GM12878 (cell line): Measurements from ENCODE around the gene C12orf56. TPM values are rescaled to one million over a fixed set of nuclear protein-coding genes. Genes with fewer than 3 reads are reported as not detected.

Source experiments
- BCL3 ChIP-seq: IDR thresholded peaks from 2 replicates; pipeline ENCODE4 v1.6.1; 2011; ENCODE audit warnings: borderline replicate concordance, low read depth, mild to moderate bottlenecking, moderate library complexity, low read length; ENCODE audit not compliant: insufficient read depth, poor library complexity, severe bottlenecking
- BCLAF1 ChIP-seq: fragments of 450-650 bp; IDR thresholded peaks from 2 replicates; pipeline ENCODE4 v1.6.1; 2017; ENCODE audit warnings: antibody characterized with exemption, mild to moderate bottlenecking, moderate library complexity
- CHD4 ChIP-seq: fragments of 200-600 bp; sonication (generic); IDR thresholded peaks from 2 replicates; pipeline ENCODE4 v1.6.1; 2016; ENCODE audit warnings: mild to moderate bottlenecking
- CREM ChIP-seq: IDR thresholded peaks from 2 replicates; pipeline ENCODE4 v1.6.1; 2014; ENCODE audit warnings: antibody characterized with exemption, low read depth
- ETV6 ChIP-seq, 2 experiments: fragments of 450-650 bp in 1 of 2; IDR thresholded peaks in 1 of 2; conservative IDR thresholded peaks in 1 of 2; 2 replicates each; pipeline ENCODE4 v1.6.1; 2014; ENCODE audit warnings: antibody characterized with exemption in 1 of 2, borderline replicate concordance in 1 of 2, low read depth in 1 of 2, mild to moderate bottlenecking in 1 of 2, moderate library complexity in 1 of 2
- EZH2 ChIP-seq: IDR thresholded peaks from 2 replicates; pipeline ENCODE4 v1.6.1; 2012; ENCODE audit warnings: low read depth, mild to moderate bottlenecking, control low read depth, inconsistent platforms, low read length, borderline replicate concordance; ENCODE audit not compliant: control insufficient read depth
- FOS ChIP-seq: IDR thresholded peaks from 3 replicates; pipeline ENCODE4 v1.6.1; 2011; ENCODE audit warnings: borderline replicate concordance; ENCODE audit not compliant: insufficient read length; ENCODE audit errors: extremely low read depth
- HSF1 ChIP-seq: fragments of 150-350 bp; IDR thresholded peaks from 2 replicates; pipeline ENCODE4 v1.6.1; 2014; ENCODE audit warnings: mild to moderate bottlenecking, low read depth, low read length
- JUND ChIP-seq: IDR thresholded peaks from 2 replicates; pipeline ENCODE4 v1.6.1; 2012; ENCODE audit warnings: low read depth, mild to moderate bottlenecking, low read length, improper control_type of control experiment, moderate library complexity
- KDM1A ChIP-seq: fragments of 200-600 bp; sonication (generic); IDR thresholded peaks from 2 replicates; pipeline ENCODE4 v1.6.1; 2016; ENCODE audit warnings: borderline replicate concordance
- NFYA ChIP-seq: IDR thresholded peaks from 2 replicates; pipeline ENCODE4 v1.6.1; 2011; ENCODE audit warnings: low read depth, mild to moderate bottlenecking, low read length, improper control_type of control experiment, borderline replicate concordance
- NKRF ChIP-seq: fragments of 450-650 bp; conservative IDR thresholded peaks from 2 replicates; pipeline ENCODE4 v1.6.1; 2017; ENCODE audit warnings: mild to moderate bottlenecking, moderate library complexity
- NR2C1 ChIP-seq: fragments of 450-650 bp; IDR thresholded peaks from 2 replicates; pipeline ENCODE4 v1.6.1; 2017; ENCODE audit warnings: antibody characterized with exemption, mild to moderate bottlenecking, moderate library complexity
- POLR2A ChIP-seq: IDR thresholded peaks from 2 replicates; pipeline ENCODE4 v1.6.1; 2011; ENCODE audit warnings: low read depth, mild to moderate bottlenecking, low read length
- RB1 ChIP-seq: fragments of 450-650 bp; formaldehyde crosslinking; IDR thresholded peaks from 2 replicates; pipeline ENCODE4 v1.6.1; 2017; ENCODE audit warnings: mild to moderate bottlenecking, borderline replicate concordance
- TAF1 ChIP-seq: IDR thresholded peaks from 2 replicates; pipeline ENCODE4 v1.6.1; 2011; ENCODE audit warnings: mild to moderate bottlenecking, low read depth, low read length, borderline replicate concordance
- TCF7 ChIP-seq: IDR thresholded peaks from 2 replicates; pipeline ENCODE4 v1.6.1; 2014; ENCODE audit warnings: antibody characterized with exemption, borderline replicate concordance
- ZSCAN29 ChIP-seq: fragments of 450-650 bp; IDR thresholded peaks from 2 replicates; pipeline ENCODE4 v1.6.1; 2017; ENCODE audit warnings: mild to moderate bottlenecking, moderate library complexity
- polyA plus RNA-seq, 11 experiments: library from polyadenylated mRNA; depleted of rRNA in 4 of 11; unstranded in 6 of 11; stranded (reverse) in 5 of 11; fragments of >200 nt; fragmentation: Nextera tagmentation in 4 of 11; fragmentation: Illumina TruSeq in 1 of 11; extraction: Ambion mirVana in 4 of 11; extraction: Trizol in 1 of 11; gene quantifications; 1 replicate in 1 of 11; 2 replicates in 10 of 11; pipeline versions ENCODE4 v1.2.1 to v1.2.3, GENCODE V29; 2011 to 2016; ENCODE audit warnings: inconsistent platforms in 2 of 11, missing spikeins in 2 of 11, low read depth in 1 of 11
- total RNA-seq, 4 experiments: library from RNA; depleted of rRNA in 3 of 4; stranded (reverse); fragments of >200 nt in 3 of 4; fragmentation: Illumina TruSeq in 1 of 4; extraction: Trizol in 1 of 4; gene quantifications; 2 replicates each; pipeline versions ENCODE4 v1.2.1 to v1.2.3, GENCODE V29; 2013 to 2021

The C12orf56 gene
- total and polyA plus RNA-seq, 10 of the 15 experiments (the other 5 are each of a cell fraction or from before 2014, with no cell fraction given): not detected

GRCh38 chr12:64404470-64405256 is 14.1 kb upstream of the C12orf56 start (continued):
- TF ChIP-seq NFYA (no peak), HSF1 (no peak), NKRF (peak; percentile 67; the same call in 1 of the 2 replicates), KDM1A (no peak), NR2C1 (no peak), TAF1 (no peak), RB1 (peak; percentile 57; the same call in 1 of the 2 replicates), FOS (no peak), BCLAF1 (no peak), TCF7 (no peak), ZSCAN29 (peak; percentile 44; the same call in 1 of the 2 replicates), BCL3 (no peak), CREM (no peak; the same call in 1 of the 2 replicates), JUND (no peak), ETV6 (conservative IDR thresholded peaks at IDR 0.05 in 1 of 2, IDR thresholded peaks at IDR 0.05 in 1 of 2; ENCODE audit: borderline replicate concordance in 1 of 2, low read depth in 1 of 2) (no peak), POLR2A (peak; percentile 83), EZH2 (no peak), CHD4 (no peak)
